ENCODE data around the gene MAST4. TPM values are rescaled to one million over a fixed set of nuclear protein-coding genes. Genes with fewer than 3 reads are reported as not detected.
A peak's percentile ranks its signal among the peaks of the same experiment; 100 is the strongest.

MAST4 gene
- total and polyA plus RNA-seq, 7 experiments from 2014 or later, result 11.3 to 39.0 (median 28.3) TPM

DNA sequence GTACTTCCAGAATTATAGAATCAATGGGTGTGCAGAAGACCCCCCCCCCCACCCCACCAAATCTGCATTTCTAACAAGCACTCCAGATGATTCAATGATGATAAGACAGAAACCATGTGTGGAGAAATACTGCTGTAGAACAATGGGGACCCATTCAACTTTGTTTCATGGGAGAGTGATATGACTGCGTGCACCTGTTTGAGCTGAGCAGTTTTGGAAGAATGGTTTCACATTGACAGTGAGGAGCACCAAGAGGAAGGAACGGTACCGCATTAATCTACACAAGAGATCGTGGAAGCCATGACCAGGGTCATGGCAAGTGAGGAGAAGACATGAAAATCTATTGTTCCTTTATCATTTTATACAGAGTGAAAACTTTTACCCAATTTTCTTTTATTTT lies 397.7 kb downstream of the MAST4 start:
- H3K4me1 ChIP-seq (ENCODE audit: control insufficient read depth in 2 of 2, insufficient read depth in 2 of 2, low read length in 2 of 2), result no peaks in the 10 kb centered on the region
- no peaks in the 10 kb centered on the region for H3K9me3 Mint-ChIP-seq
- CTCF ChIA-PET, result interaction anchor here (0.6 to 1.3 kb wide), 2 partner anchors 12 to 1299 kb away, joined by 3 to 4 read pairs; no protein-coding TSS in a partner anchor
- no peaks in the 10 kb centered on the region for H3K9me3 ChIP-seq (ENCODE audit: control insufficient read depth in 2 of 3, low read length in 3 of 3)
- peaks cover 0 to 6% (median 0%) of the 10 kb centered on the region in 5 donors for H3K36me3 Mint-ChIP-seq
- DNase-seq (no peak), ATAC-seq (no peak)
- intact Hi-C loops (cut with micrococcal nuclease), result no loop called here
- peaks cover 0 to 14% (median 0%) of the 10 kb centered on the region in 7 donors for H3K4me1 Mint-ChIP-seq
- H3K4me3 ChIP-seq (ENCODE audit: low read length), result no peak overlapping the region
- POLR2A ChIA-PET, result interaction anchor here (0.8 kb wide), 1 partner anchor 17 kb away, joined by 3 read pairs; no protein-coding TSS in a partner anchor
- no peaks in the 10 kb centered on the region for H3K27me3 ChIP-seq (ENCODE audit: control insufficient read depth in 2 of 2, insufficient read depth in 2 of 2, low read length in 2 of 2)
- no peaks in the 10 kb centered on the region for H3K36me3 ChIP-seq (ENCODE audit: control insufficient read depth in 2 of 3, insufficient read depth in 3 of 3, low read length in 3 of 3)
- no peak overlapping the region for H3K27ac ChIP-seq (ENCODE audit: low read depth, low read length)
- H3K4me3 Mint-ChIP-seq, result no peak overlapping the region
- peaks cover 0 to 4% (median 0%) of the 10 kb centered on the region in 5 donors for H3K27me3 Mint-ChIP-seq
- no peak overlapping the region for H3K27ac Mint-ChIP-seq

DNA sequence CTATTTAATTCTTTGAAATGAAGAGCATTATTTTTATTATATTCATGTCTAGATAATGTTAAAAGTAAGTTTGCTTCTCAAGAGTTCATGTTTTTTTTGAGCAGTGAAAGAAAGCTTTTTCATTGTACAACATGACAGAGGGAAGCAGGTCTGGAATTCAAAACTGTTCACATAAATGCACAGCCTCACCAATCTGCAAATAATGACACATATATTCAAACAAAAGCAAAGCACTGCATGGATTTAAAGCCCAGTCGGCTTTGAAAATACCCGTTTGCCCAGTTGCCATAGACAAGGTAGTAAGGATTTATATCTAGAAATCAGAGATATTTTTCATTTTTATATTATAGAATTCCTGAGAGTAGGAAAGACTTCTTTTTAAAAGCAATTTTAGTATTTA lies 398.6 kb downstream of the MAST4 start:
- H3K27me3 Mint-ChIP-seq, result peaks cover 0 to 4% (median 0%) of the 10 kb centered on the region in 5 donors
- intact Hi-C loops (cut with micrococcal nuclease), result no loop called here
- Histone ChIP-seq H3K36me3 (ENCODE audit: control insufficient read depth in 2 of 3, insufficient read depth in 3 of 3, low read length in 3 of 3) (no peaks in the 10 kb centered on the region), H3K27ac (ENCODE audit: low read depth, low read length) (no peak overlapping the region), H3K27me3 (ENCODE audit: control insufficient read depth in 2 of 2, insufficient read depth in 2 of 2, low read length in 2 of 2) (no peaks in the 10 kb centered on the region), H3K4me1 (ENCODE audit: control insufficient read depth in 2 of 2, insufficient read depth in 2 of 2, low read length in 2 of 2) (no peaks in the 10 kb centered on the region), H3K9me3 (ENCODE audit: control insufficient read depth in 2 of 3, low read length in 3 of 3) (no peaks in the 10 kb centered on the region), H3K4me3 (ENCODE audit: low read length) (no peak overlapping the region)
- no peaks in the 10 kb centered on the region for H3K9me3 Mint-ChIP-seq
- CTCF ChIA-PET, result interaction anchor here (1.3 kb wide), 1 partner anchor 11 kb away, joined by 4 read pairs; no protein-coding TSS in a partner anchor
- ATAC-seq (no peak), DNase-seq (no peak)
- H3K4me1 Mint-ChIP-seq, result peaks cover 0 to 14% (median 0%) of the 10 kb centered on the region in 7 donors
- no peak overlapping the region for H3K4me3 Mint-ChIP-seq
- no peak overlapping the region for H3K27ac Mint-ChIP-seq
- H3K36me3 Mint-ChIP-seq, result peaks cover 0 to 10% (median 0%) of the 10 kb centered on the region in 5 donors
- POLR2A ChIA-PET, result interaction anchor here (0.8 kb wide), 1 partner anchor 17 kb away, joined by 3 read pairs; no protein-coding TSS in a partner anchor

DNA sequence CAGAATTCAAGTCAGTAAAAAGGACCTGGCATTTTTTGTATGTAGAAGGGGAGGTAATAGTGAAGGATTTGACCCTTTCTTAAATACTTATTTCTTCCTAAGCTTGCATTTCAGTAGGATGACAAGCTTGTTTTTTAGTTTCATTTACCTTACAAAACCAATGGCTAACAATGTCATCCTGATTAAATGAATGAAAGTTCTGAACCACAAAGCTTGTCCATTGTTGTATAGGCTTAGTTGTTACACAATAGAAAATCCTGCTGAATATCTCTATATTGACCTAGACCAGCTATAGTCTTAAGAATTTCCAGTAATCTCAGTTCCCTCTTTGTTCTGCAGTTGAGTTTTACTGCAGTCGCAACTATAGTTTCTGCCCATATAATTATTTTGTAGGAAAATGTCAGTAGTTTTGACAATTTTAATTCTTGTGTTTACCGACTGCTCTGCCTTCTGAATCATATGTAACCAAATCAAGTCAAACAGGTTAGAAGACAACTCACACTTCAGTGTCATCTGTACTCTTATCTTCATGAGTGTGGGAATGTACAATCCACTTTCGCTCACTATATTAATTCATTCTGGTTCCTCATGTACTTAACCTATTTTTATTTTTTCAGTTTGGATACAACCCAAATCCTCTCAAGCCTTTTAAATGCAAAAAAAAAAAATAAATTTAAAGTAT lies 404.7 kb downstream of the MAST4 start:
- no peaks in the 10 kb centered on the region for H3K9me3 ChIP-seq (ENCODE audit: control insufficient read depth in 2 of 3, low read length in 3 of 3)
- H3K4me1 Mint-ChIP-seq, result peaks cover 12 to 30% (median 24%) of the 10 kb centered on the region in 7 donors
- no peak for ATAC-seq
- H3K4me1 ChIP-seq (ENCODE audit: control insufficient read depth in 2 of 2, insufficient read depth in 2 of 2, low read length in 2 of 2), result peaks cover 7% of the 10 kb centered on the region in 2 donors
- CTCF ChIA-PET, result interaction anchor here (1.8 kb wide), 1 partner anchor 9 kb away, joined by 6 read pairs; no protein-coding TSS in a partner anchor
- intact Hi-C loops (cut with micrococcal nuclease), result loop anchor here (5.0 to 10.0 kb wide), 7 partner anchors 159 to 1376 kb away; partner anchors contain the start of genes ERBIN (in 1 of the 2), NLN (in 1 of the 2), SGTB (in 1 of the 2) and SHLD3 (in 1 of the 2)
- no peak overlapping the region for H3K27ac ChIP-seq (ENCODE audit: low read depth, low read length)
- no peak for DNase-seq
- H3K27me3 ChIP-seq (ENCODE audit: control insufficient read depth in 2 of 2, insufficient read depth in 2 of 2, low read length in 2 of 2), result no peaks in the 10 kb centered on the region
- H3K4me3 ChIP-seq (ENCODE audit: low read length), result no peak overlapping the region
- no peak overlapping the region for H3K4me3 Mint-ChIP-seq
- H3K36me3 Mint-ChIP-seq, result peaks cover 0 to 8% (median 0%) of the 10 kb centered on the region in 5 donors
- no peak overlapping the region for H3K27ac Mint-ChIP-seq
- POLR2A ChIA-PET, result interaction anchor here (0.7 to 0.8 kb wide), 2 partner anchors 11 to 189 kb away, joined by 3 to 5 read pairs; no protein-coding TSS in a partner anchor
- H3K36me3 ChIP-seq (ENCODE audit: control insufficient read depth in 2 of 3, insufficient read depth in 3 of 3, low read length in 3 of 3), result no peaks in the 10 kb centered on the region
- no peaks in the 10 kb centered on the region for H3K9me3 Mint-ChIP-seq
- no peaks in the 10 kb centered on the region for H3K27me3 Mint-ChIP-seq

DNA sequence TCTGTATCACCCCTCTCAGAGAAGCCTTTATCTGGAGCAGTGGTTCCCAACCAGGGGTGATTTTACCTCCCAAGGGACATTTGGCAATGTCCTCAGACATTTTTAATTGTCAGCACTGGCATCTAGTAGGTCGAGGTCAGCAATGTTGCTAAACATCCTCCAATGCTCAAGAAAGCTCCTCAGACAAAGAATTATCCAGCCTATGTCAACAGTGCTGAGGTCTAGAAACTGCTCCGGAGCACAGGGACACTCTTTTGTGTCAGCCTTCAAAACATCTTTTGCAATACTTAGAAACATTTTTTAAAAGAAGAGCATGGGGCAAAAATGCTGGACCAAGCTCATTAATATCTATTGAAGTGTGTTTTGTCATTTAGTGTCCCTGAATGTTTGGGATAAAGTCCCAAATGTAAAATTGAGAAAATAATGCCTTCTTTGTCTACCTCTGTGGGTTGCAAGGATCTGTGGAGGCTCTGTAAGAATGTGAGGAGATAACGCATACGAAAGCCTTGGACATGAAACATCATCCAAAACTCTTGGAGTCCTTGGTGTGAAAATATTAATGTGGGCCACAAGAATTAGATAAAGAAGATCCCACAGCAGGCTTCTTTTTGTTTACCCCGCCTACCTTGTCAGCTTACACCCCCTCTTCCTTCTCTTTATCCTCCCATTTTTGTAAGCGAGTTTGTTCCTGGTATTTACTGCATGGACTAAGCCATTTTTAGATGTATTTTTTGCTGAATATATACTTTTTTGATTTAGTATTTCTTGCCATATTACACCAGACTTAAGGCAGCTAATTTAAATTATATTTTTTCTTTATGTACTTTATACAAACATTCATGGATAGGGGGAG lies 406.9 kb downstream of the MAST4 start:
- Mint-ChIP-seq H3K36me3 (peaks cover 0 to 12% (median 0%) of the 10 kb centered on the region in 5 donors), H3K9me3 (no peaks in the 10 kb centered on the region), H3K4me3 (peak overlapping the region; percentile 72 to 98 (median 90)), H3K27me3 (no peaks in the 10 kb centered on the region), H3K4me1 (peaks cover 21 to 51% (median 44%) of the 10 kb centered on the region in 7 donors), H3K27ac (peak overlapping the region in 8 of 9 donors; percentile 55 to 97 (median 92))
- peak overlapping the region; percentile 75 for H3K27ac ChIP-seq (ENCODE audit: low read depth, low read length)
- H3K27me3 ChIP-seq (ENCODE audit: control insufficient read depth in 2 of 2, insufficient read depth in 2 of 2, low read length in 2 of 2), result no peaks in the 10 kb centered on the region
- ChIA-PET POLR2A (interaction anchor here (0.7 kb wide), 1 partner anchor 10 kb away, joined by 7 read pairs; no protein-coding TSS in a partner anchor), CTCF (interaction anchor here (0.6 to 1.8 kb wide), 5 partner anchors 9 to 1903 kb away, joined by 3 to 6 read pairs (median 3); no protein-coding TSS in a partner anchor)
- H3K36me3 ChIP-seq (ENCODE audit: control insufficient read depth in 2 of 3, insufficient read depth in 3 of 3, low read length in 3 of 3), result no peaks in the 10 kb centered on the region
- no peaks in the 10 kb centered on the region for H3K9me3 ChIP-seq (ENCODE audit: control insufficient read depth in 2 of 3, low read length in 3 of 3)
- intact Hi-C loops (cut with micrococcal nuclease), result loop anchor here (5.0 to 10.0 kb wide), 7 partner anchors 161 to 1378 kb away; partner anchors contain the start of genes ERBIN (in 1 of the 2), NLN (in 1 of the 2), SGTB (in 1 of the 2) and SHLD3 (in 1 of the 2)
- H3K4me3 ChIP-seq (ENCODE audit: low read length), result no peak overlapping the region
- H3K4me1 ChIP-seq (ENCODE audit: control insufficient read depth in 2 of 2, insufficient read depth in 2 of 2, low read length in 2 of 2), result peaks cover 7 to 26% of the 10 kb centered on the region in 2 donors
- DNase-seq (no peak), ATAC-seq (no peak)

DNA sequence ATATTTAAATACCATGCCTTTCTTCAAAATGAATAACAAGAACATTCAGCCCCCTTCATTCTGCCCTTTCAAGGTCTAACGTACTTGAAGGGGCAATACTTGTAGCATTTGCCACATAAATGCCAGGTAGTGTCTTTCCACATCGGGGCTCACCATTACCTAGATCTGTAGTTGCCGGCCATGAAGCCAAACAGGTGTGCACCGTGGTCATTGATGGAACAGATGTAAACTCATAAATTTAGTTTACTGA lies 407.4 kb downstream of the MAST4 start:
- peak overlapping the region; percentile 97 for H3K4me3 ChIP-seq (ENCODE audit: low read length)
- H3K9me3 ChIP-seq (ENCODE audit: control insufficient read depth in 2 of 3, low read length in 3 of 3), result no peaks in the 10 kb centered on the region
- POLR2A ChIA-PET, result interaction anchor here (0.7 to 1.0 kb wide), 2 partner anchors 163 to 203 kb away, joined by 3 to 4 read pairs; no protein-coding TSS in a partner anchor
- CTCF ChIA-PET, result interaction anchor here (0.6 kb wide), 1 partner anchor 1904 kb away, joined by 3 read pairs; no protein-coding TSS in a partner anchor
- peaks cover 7 to 28% of the 10 kb centered on the region in 2 donors for H3K4me1 ChIP-seq (ENCODE audit: control insufficient read depth in 2 of 2, insufficient read depth in 2 of 2, low read length in 2 of 2)
- Mint-ChIP-seq H3K27ac (peak overlapping the region; percentile 71 to 97 (median 91)), H3K27me3 (no peaks in the 10 kb centered on the region), H3K9me3 (no peaks in the 10 kb centered on the region), H3K4me1 (peaks cover 21 to 57% (median 50%) of the 10 kb centered on the region in 7 donors), H3K36me3 (peaks cover 0 to 12% (median 0%) of the 10 kb centered on the region in 5 donors), H3K4me3 (peak overlapping the region; percentile 72 to 98 (median 90))
- intact Hi-C loops (cut with micrococcal nuclease), result loop anchor here (5.0 to 10.0 kb wide), 7 partner anchors 161 to 1379 kb away; partner anchors contain the start of genes ERBIN (in 1 of the 2), NLN (in 1 of the 2), SGTB (in 1 of the 2) and SHLD3 (in 1 of the 2)
- no peak for DNase-seq
- no peak for ATAC-seq
- H3K27ac ChIP-seq (ENCODE audit: low read depth, low read length), result peak overlapping the region; percentile 75
- H3K27me3 ChIP-seq (ENCODE audit: control insufficient read depth in 2 of 2, insufficient read depth in 2 of 2, low read length in 2 of 2), result no peaks in the 10 kb centered on the region
- H3K36me3 ChIP-seq (ENCODE audit: control insufficient read depth in 2 of 3, insufficient read depth in 3 of 3, low read length in 3 of 3), result no peaks in the 10 kb centered on the region
